T-helper 1 cell (primary cell): ENCODE data around the gene JSRP1.

Experiments
- DNase-seq, 5 donors: peaks; one replicate each; pipeline ENCODE4 v3.0.0-alpha.2; 2012 to 2020

The JSRP1 gene

GRCh38 chr19:2246801-2247361 lies 9.3 kb downstream of the JSRP1 start:
- DNase-seq, result no peak

GRCh38 chr19:2246014-2246620 lies 10.1 kb downstream of the JSRP1 start:
- DNase-seq, result no peak

GRCh38 chr19:2245273-2245672 lies 10.9 kb downstream of the JSRP1 start:
- DNase-seq, result no peak

- no peak for DNase-seq
Measured at GRCh38 chr19:2244486-2244885, 11.7 kb downstream of the JSRP1 start.

- DNase-seq, result no peak
Measured at GRCh38 chr19:2244125-2244411, 12.1 kb downstream of the JSRP1 start.

- no peak for DNase-seq
Measured at GRCh38 chr19:2243274-2244124, 12.7 kb downstream of the JSRP1 start.

- no peak for DNase-seq
Measured at GRCh38 chr19:2242816-2243215, 13.4 kb downstream of the JSRP1 start.

- DNase-seq, result no peak
Measured at GRCh38 chr19:2242092-2242537, 14.1 kb downstream of the JSRP1 start.

- no peak for DNase-seq
Measured at GRCh38 chr19:2240881-2241760, 15.1 kb downstream of the JSRP1 start.

GRCh38 chr19:2239771-2240770 lies 16.1 kb downstream of the JSRP1 start:
- peak in 2 of 5 donors; percentile 40 to 49 for DNase-seq

- DNase-seq, result no peak
Measured at GRCh38 chr19:2239173-2239572, 17.0 kb downstream of the JSRP1 start.

- no peak for DNase-seq
Measured at GRCh38 chr19:2237869-2238153, 18.4 kb downstream of the JSRP1 start.

- DNase-seq, result no peak
Measured at GRCh38 chr19:2237051-2237868, 19.0 kb downstream of the JSRP1 start.

GRCh38 chr19:2236314-2237050 lies 19.7 kb downstream of the JSRP1 start, which contains the start of the genes PLEKHJ1 and SF3A2:
Gene PLEKHJ1 (minus strand): TSS chr19:2236329. CDS start chr19:2236248, 81 bp downstream.
Gene SF3A2 (plus strand): TSS chr19:2236824. CDS start chr19:2243419, 6,595 bp downstream.
- DNase-seq, result peak; percentile 96 to 98 (median 97)

- DNase-seq, result no peak
Measured at GRCh38 chr19:2236064-2236313, 20.2 kb downstream of the JSRP1 start.

- DNase-seq, result no peak
Measured at GRCh38 chr19:2235381-2236063, 20.7 kb downstream of the JSRP1 start.

GRCh38 chr19:2234996-2235380 lies 21.2 kb downstream of the JSRP1 start:
- DNase-seq, result no peak

GRCh38 chr19:2233601-2234280 lies 22.5 kb downstream of the JSRP1 start:
- no peak for DNase-seq
